Activated CD8-positive, alpha-beta T cell treated with anti-CD3 and anti-CD28 coated beads, Interleukin-2, amount 10 ng/mL, durations not matched to agents 7 days and 5 days (primary cell): ENCODE data around the gene HSPD1. TPM values are rescaled to one million over a fixed set of nuclear protein-coding genes. Genes with fewer than 3 reads are reported as not detected.
"Not testable (repeated sequence)": the region's sequence is repeated elsewhere in the genome, so short reads cannot be mapped to it uniquely, and the experiment has no call there.

ENCODE experiments used
- ATAC-seq: fragments of 150-1000 bp; cut with Tn5 transposase; one replicate; pipeline ENCODE4 v1.10.0; 2021; ENCODE audit warnings: moderate library complexity
- CTCF ChIA-PET: fragments of 350-600 bp; sonication (Branson Sonifier 250); formaldehyde crosslinking; loops from one replicate; lab custom pipeline; 2021; ENCODE audit warnings: antibody characterized with exemption; lab: Charles Lee
- POLR2A ChIA-PET: fragments of 350-600 bp; sonication (Branson Sonifier 250); formaldehyde crosslinking; loops from one replicate; lab custom pipeline; 2021; ENCODE audit warnings: antibody characterized with exemption; lab: Charles Lee
- DNase-seq: peaks from one replicate; pipeline ENCODE4 v3.0.0-alpha.2; 2020
- H3K27ac Mint-ChIP-seq: one replicate; pipeline ENCODE4 v1.8.0; 2021; ENCODE audit warnings: mild to moderate bottlenecking, mixed read lengths
- H3K27me3 Mint-ChIP-seq: one replicate; pipeline ENCODE4 v1.8.0; 2021; ENCODE audit warnings: low read depth, mixed read lengths
- H3K36me3 Mint-ChIP-seq: one replicate; pipeline ENCODE4 v1.8.0; 2021; ENCODE audit warnings: low read depth, mixed read lengths
- H3K4me1 Mint-ChIP-seq: one replicate; pipeline ENCODE4 v1.8.0; 2021; ENCODE audit warnings: low read depth, mixed read lengths
- H3K4me3 Mint-ChIP-seq: one replicate; pipeline ENCODE4 v1.8.0; 2021; ENCODE audit warnings: mild to moderate bottlenecking, mixed read lengths
- H3K9me3 Mint-ChIP-seq: one replicate; pipeline ENCODE4 v1.8.0; 2022; ENCODE audit warnings: mixed read lengths; ENCODE audit not compliant: insufficient read depth
- total RNA-seq, 2 experiments: library from RNA; stranded (reverse); gene quantifications; one replicate each; pipeline ENCODE4 v1.2.3, GENCODE V29; 2021

The HSPD1 gene
- total RNA-seq, 2 experiments from 2014 or later = 322 to 336 TPM

DNA sequence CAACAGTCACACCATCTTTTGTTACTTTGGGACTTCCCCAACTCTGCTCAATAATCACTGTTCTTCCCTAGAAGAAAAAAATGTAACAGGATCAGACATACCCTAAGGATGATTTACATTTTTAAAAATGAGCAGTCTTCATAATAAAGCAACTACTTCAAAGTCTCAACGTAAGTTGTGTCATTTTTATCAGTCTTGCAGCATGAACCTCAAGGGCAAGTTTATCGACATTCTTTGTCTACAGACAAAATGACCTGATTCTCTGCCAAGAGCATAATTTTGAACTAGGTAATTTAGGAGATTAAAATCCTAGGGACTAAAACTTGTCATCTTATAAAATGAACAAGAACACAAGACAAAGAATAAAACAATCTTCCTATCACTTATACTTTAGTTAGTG lies 2.3 kb downstream of the HSPD1 start:
- no peak for DNase-seq
- H3K27ac Mint-ChIP-seq = peak overlapping the region; percentile 70
- peak overlapping the region; percentile 98 for H3K4me3 Mint-ChIP-seq
- H3K9me3 Mint-ChIP-seq = no peaks in the 10 kb centered on the region
- no peaks in the 10 kb centered on the region for H3K27me3 Mint-ChIP-seq
- peaks cover 57% of the 10 kb centered on the region for H3K4me1 Mint-ChIP-seq
- ChIA-PET POLR2A (interaction anchor here (5.3 kb wide), 1 partner anchor 43 kb away, joined by 34 read pairs; the partner anchor contains the start of gene COQ10B), CTCF (interaction anchor here (1.6 kb wide), 1 partner anchor 12 kb away, joined by 3 read pairs; no protein-coding TSS in a partner anchor)
- ATAC-seq = no peak
- H3K36me3 Mint-ChIP-seq = peaks cover 77% of the 10 kb centered on the region

GRCh38 chr2:197496695-197497094 lies 2.9 kb downstream of the HSPD1 start:
- Mint-ChIP-seq H3K27me3 (no peaks in the 10 kb centered on the region), H3K4me3 (peak overlapping the region; percentile 98), H3K9me3 (no peaks in the 10 kb centered on the region), H3K27ac (peak overlapping the region; percentile 24), H3K36me3 (peaks cover 72% of the 10 kb centered on the region), H3K4me1 (peaks cover 51% of the 10 kb centered on the region)
- POLR2A ChIA-PET = interaction anchor here (0.7 to 5.3 kb wide), 3 partner anchors 19 to 62 kb away, joined by 3 to 34 read pairs (median 7); partner anchors contain the start of genes COQ10B, MOB4 and SF3B1
- ATAC-seq = no peak
- CTCF ChIA-PET = interaction anchor here (1.0 kb wide), 1 partner anchor 15 kb away, joined by 3 read pairs; no protein-coding TSS in a partner anchor
- DNase-seq = no peak

DNA sequence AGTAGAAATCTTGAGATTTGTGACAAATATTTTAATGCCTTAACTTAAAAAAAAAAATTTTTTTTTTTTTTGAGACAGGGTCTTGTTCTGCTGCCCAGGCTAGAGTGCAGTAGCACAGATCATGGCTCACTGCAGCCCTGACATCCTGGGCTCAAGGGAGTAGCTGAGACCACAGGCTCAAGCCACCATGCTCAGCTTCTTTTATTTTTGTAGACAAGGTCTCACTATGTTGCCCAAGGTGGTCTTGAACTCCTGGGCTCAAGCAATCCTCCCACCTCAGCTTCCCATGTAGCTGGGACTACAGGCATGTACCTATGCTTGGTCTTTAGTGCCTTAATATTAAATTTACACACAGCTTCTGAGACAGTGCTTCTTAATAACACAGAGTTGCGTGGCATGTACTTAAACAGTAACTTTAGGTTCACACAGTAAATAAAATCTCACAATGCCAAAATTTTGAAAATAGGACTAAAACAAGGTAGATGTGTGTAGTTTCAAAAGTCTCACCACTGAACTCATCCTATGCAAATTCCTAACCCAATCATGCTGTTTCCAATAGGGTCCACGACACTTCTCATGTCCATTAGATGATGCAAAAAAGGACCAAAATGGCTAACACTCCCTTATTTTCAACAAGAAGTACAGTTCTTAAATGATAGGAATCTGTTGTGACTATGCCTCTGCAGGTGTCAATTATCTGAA lies 4.1 kb downstream of the HSPD1 start:
- Mint-ChIP-seq H3K9me3 (no peaks in the 10 kb centered on the region), H3K36me3 (peaks cover 73% of the 10 kb centered on the region), H3K27ac (peak overlapping the region; percentile 52), H3K4me1 (peaks cover 51% of the 10 kb centered on the region), H3K4me3 (peak overlapping the region; percentile 98), H3K27me3 (no peaks in the 10 kb centered on the region)
- POLR2A ChIA-PET = interaction anchor here (0.7 to 5.3 kb wide), 3 partner anchors 17 to 42 kb away, joined by 3 to 34 read pairs (median 7); partner anchors contain the start of genes COQ10B and MOB4
- ATAC-seq (no peak), DNase-seq (no peak)
- CTCF ChIA-PET = interaction anchor here (1.0 to 1.2 kb wide), 2 partner anchors 17 to 35 kb away, joined by 3 read pairs; no protein-coding TSS in a partner anchor

DNA sequence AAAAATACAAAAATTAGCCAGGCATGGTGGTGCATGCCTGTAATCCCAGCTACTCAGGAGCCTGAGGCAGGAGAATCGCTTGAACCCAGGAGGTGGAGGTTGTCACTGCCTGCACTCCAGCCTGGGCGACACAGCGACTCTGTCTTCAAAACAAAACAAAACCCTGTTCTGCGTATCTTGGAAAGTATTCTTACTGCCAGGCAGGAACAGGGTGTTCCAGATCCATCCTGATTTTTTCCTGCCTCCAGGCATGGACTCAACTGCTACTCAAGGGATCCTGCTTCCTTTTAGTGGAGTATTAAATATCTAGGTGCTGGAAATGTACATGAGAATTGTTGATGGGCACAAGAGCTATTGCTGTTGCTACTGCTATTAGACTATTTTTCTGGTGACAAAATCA lies 12.3 kb downstream of the HSPD1 start:
- H3K4me1 Mint-ChIP-seq = peaks cover 3% of the 10 kb centered on the region
- ATAC-seq (no peak), DNase-seq (no peak)
- no peak overlapping the region for H3K4me3 Mint-ChIP-seq
- H3K9me3 Mint-ChIP-seq = no peaks in the 10 kb centered on the region
- H3K36me3 Mint-ChIP-seq = peaks cover 85% of the 10 kb centered on the region
- ChIA-PET POLR2A (no interaction called here), CTCF (interaction anchor here (1.2 kb wide), 1 partner anchor 11 kb away, joined by 3 read pairs; no protein-coding TSS in a partner anchor)
- H3K27me3 Mint-ChIP-seq = no peaks in the 10 kb centered on the region
- no peak overlapping the region for H3K27ac Mint-ChIP-seq

DNA sequence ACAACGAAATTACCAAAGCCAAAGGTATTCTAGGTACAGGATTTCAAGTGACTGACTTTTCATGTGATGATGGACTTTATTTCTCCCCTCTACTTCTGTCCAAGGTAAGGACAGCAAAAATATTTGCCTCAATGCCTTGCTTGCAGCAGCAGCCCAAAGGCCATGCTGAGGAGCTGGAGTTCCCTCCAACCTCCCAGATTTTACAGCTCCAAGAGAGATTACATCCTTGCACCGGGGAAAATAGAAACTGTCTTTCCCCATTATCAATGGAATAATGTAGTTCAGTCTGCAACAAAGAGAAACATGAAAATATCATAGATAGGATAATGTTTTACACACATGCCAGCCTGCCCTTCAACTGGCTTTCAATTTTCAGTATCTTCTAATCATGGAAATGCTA lies 13.5 kb downstream of the HSPD1 start:
- Mint-ChIP-seq H3K4me3 (no peak overlapping the region), H3K9me3 (no peaks in the 10 kb centered on the region), H3K36me3 (peaks cover 83% of the 10 kb centered on the region), H3K27me3 (no peaks in the 10 kb centered on the region), H3K4me1 (peaks cover under 1% of the 10 kb centered on the region), H3K27ac (no peak overlapping the region)
- ATAC-seq (no peak), DNase-seq (no peak)
- ChIA-PET CTCF (no interaction called here), POLR2A (no interaction called here)

DNA sequence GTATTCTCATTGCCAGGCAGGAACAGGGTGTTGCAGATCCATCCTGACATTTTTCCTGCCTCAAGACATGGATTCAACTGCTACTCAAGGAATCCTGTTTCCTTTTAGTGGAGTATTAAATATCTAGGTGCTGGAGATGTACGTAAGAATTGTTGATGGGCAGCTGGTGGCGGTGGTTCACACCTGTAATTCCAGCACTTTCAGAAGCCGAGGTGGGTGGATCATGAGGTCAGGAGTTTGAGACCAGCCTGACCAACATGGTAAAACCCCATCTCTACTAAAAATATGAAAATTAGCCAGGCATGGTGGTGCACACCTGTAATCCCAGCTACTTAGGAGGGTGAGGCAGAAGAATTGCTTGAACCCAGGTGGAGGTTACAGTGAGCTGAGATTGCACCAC lies 15.4 kb downstream of the HSPD1 start:
- not testable (repeated sequence) for H3K4me1 Mint-ChIP-seq, H3K27ac Mint-ChIP-seq, H3K9me3 Mint-ChIP-seq, DNase-seq, H3K27me3 Mint-ChIP-seq, H3K4me3 Mint-ChIP-seq
- ChIA-PET POLR2A (interaction anchor here (0.7 kb wide), 1 partner anchor 49 kb away, joined by 3 read pairs; the partner anchor contains the start of gene SF3B1), CTCF (interaction anchor here (1.2 kb wide), 1 partner anchor 14 kb away, joined by 3 read pairs; no protein-coding TSS in a partner anchor)
- peak; percentile 3 for ATAC-seq
- H3K36me3 Mint-ChIP-seq = peaks cover 74% of the 10 kb centered on the region

DNA sequence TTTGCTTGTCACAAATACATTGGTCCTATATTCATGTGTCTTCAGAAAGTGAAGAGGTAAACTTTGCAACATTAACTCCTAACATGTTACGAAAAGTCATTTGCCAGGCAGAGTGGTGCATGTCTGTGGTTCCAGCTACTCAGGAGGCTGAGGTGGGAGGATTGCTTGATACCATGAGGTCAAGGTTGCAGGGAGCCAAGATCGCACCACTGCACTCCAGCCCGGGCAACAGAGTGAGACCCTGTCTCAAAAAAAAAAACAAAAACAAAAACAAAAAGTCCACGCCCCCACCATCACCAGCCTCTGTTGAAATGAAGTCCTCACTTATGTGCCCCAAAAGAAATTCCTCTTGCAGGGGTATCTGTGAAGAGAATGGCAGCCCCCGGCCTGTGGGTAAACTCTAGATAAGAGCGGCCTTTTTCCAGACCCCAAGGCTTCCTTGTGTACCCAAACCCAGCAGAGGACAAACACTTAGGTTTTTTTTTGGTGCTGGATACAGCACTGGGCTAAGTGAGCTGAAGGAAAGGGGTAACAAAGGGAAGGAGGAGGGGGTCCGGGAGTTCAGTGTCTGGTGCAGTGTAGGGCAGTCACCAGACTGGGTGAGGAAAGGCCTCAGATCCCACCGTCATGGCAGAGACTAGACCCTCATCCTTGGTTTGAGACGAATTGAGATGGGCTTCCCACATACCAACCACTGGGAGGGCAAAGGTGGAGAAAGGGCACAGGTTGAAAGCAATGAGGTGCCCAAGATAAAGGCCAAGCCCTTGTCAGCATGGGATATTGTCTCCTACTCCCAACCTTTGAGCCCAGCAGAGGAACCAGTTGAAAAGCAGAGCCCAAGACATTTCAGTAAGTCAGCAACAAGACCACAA lies 19.2 kb downstream of the HSPD1 start:
- Mint-ChIP-seq H3K9me3 (no peaks in the 10 kb centered on the region), H3K4me1 (peaks cover 5% of the 10 kb centered on the region), H3K4me3 (no peak overlapping the region), H3K27me3 (no peaks in the 10 kb centered on the region), H3K27ac (no peak overlapping the region), H3K36me3 (peaks cover 62% of the 10 kb centered on the region)
- no peak for ATAC-seq
- ChIA-PET POLR2A (no interaction called here), CTCF (interaction anchor here (0.6 kb wide), 1 partner anchor 18 kb away, joined by 3 read pairs; no protein-coding TSS in a partner anchor)
- no peak for DNase-seq

DNA sequence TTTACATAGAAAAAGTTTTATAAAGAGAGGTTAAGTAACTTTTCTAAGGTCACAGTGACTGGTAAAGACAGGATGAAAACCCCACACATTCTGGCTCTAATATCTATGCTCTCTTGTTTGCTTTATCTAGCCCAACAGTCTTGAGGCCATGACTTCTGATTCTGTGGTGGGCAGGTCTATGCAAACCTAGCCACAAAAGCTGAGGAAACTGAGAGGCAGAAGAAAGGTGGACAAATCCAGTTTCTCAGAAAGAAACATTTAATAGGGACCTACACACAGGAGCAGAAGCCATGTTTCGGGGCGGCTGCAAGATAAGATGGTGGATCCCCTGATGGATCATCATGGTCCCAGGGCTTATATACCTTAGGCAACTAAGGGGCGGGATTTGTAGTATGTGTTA lies 21.8 kb downstream of the HSPD1 start:
- H3K4me1 Mint-ChIP-seq = peaks cover 5% of the 10 kb centered on the region
- H3K9me3 Mint-ChIP-seq = no peaks in the 10 kb centered on the region
- no peak overlapping the region for H3K27ac Mint-ChIP-seq
- H3K36me3 Mint-ChIP-seq = peaks cover 51% of the 10 kb centered on the region
- no peak for DNase-seq
- ChIA-PET POLR2A (interaction anchor here (0.6 to 1.8 kb wide), 2 partner anchors 22 to 478 kb away, joined by 3 to 7 read pairs; partner anchors contain the start of genes HSPD1 and HSPE1), CTCF (no interaction called here)
- ATAC-seq = no peak
- H3K4me3 Mint-ChIP-seq = no peak overlapping the region
- no peaks in the 10 kb centered on the region for H3K27me3 Mint-ChIP-seq

- no peak for ATAC-seq
- DNase-seq = no peak
- CTCF ChIA-PET = interaction anchor here (2.2 kb wide), 1 partner anchor 19 kb away, joined by 6 read pairs; the partner anchor contains the start of gene COQ10B
- no peaks in the 10 kb centered on the region for H3K9me3 Mint-ChIP-seq
- POLR2A ChIA-PET = interaction anchor here (1.0 kb wide), 1 partner anchor 19 kb away, joined by 4 read pairs; the partner anchor contains the start of gene COQ10B
- H3K27ac Mint-ChIP-seq = no peak overlapping the region
- no peak overlapping the region for H3K4me3 Mint-ChIP-seq
- no peaks in the 10 kb centered on the region for H3K27me3 Mint-ChIP-seq
- peaks cover 37% of the 10 kb centered on the region for H3K36me3 Mint-ChIP-seq
- H3K4me1 Mint-ChIP-seq = peaks cover 3% of the 10 kb centered on the region
Observed at GRCh38 chr2:197472166-197472565, 27.5 kb downstream of the HSPD1 start.

- peaks cover 2% of the 10 kb centered on the region for H3K4me1 Mint-ChIP-seq
- H3K4me3 Mint-ChIP-seq = no peak overlapping the region
- POLR2A ChIA-PET = no interaction called here
- no peaks in the 10 kb centered on the region for H3K9me3 Mint-ChIP-seq
- H3K27me3 Mint-ChIP-seq = no peaks in the 10 kb centered on the region
- CTCF ChIA-PET = interaction anchor here (1.9 kb wide), 1 partner anchor 11 kb away, joined by 4 read pairs; the partner anchor contains the start of gene COQ10B
- no peak overlapping the region for H3K27ac Mint-ChIP-seq
- H3K36me3 Mint-ChIP-seq = peaks cover 46% of the 10 kb centered on the region
- ATAC-seq (no peak), DNase-seq (no peak)
Observed at GRCh38 chr2:197464175-197464574, 35.5 kb downstream of the HSPD1 start.

- ChIA-PET POLR2A (interaction anchor here (0.7 to 1.4 kb wide), 4 partner anchors 10 to 37 kb away, joined by 3 to 7 read pairs (median 4); partner anchors contain the start of gene SF3B1), CTCF (interaction anchor here (1.2 kb wide), 1 partner anchor 34 kb away, joined by 3 read pairs; no protein-coding TSS in a partner anchor)
- Mint-ChIP-seq H3K36me3 (peaks cover 37% of the 10 kb centered on the region), H3K27me3 (no peaks in the 10 kb centered on the region), H3K27ac (no peak overlapping the region), H3K4me1 (peaks cover 12% of the 10 kb centered on the region), H3K4me3 (no peak overlapping the region), H3K9me3 (no peaks in the 10 kb centered on the region)
- ATAC-seq (no peak), DNase-seq (no peak)
Observed at GRCh38 chr2:197461057-197461456, 38.6 kb downstream of the HSPD1 start.
